HG03135 (cell line): Measurements from ENCODE around the gene APCDD1.
"Not testable (repeated sequence)": the region's sequence is repeated elsewhere in the genome, so short reads cannot be mapped to it uniquely, and the experiment has no call there.

Experiments used
- ATAC-seq: cut with Tn5 transposase; IDR thresholded peaks from one replicate; pipeline ENCODE4 v1.9.1; 2021; ENCODE audit warnings: mild to moderate bottlenecking, moderate library complexity; ENCODE audit not compliant: unreplicated experiment

The APCDD1 gene

DNA sequence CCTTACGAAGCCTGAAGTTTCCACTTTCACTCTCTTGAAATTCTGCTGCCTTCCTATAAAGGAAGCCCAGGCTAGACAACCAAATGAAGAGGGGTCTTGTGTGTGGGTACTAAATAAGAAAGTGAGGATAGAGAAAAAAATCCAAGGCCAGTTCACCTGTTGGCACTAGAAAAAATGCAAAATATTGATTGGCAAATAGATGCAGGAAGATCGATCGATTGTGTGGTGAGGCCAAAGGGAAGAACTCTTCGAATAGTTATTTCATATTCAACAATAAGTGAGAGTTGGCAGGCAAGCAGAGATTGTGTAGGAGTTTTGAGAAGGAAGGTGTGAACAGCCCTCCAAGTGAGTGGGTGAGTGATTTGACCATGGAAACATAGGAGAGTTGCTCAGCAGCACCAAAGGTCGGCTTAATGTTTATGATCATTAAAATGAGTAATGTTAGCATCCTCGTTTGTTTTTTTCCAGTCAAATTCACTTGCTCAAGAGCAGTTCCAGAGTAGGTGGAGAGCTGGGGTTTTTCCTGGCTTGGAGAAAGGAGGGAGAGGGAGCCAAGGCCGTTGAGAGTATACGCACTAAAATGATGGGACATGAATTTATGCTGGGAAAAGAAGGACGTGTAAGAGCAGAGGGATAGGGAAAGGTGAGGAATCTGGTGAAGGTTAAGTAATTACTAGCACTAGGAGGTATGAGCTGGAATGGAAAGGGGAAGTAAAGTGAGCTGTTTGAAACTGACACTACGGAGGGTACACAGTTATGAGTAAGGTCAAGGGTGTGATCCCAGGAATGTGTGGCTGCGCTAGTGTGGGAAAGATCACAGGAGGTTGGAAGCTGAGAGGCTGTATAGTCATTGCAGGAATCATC is 70.3 kb downstream of the APCDD1 start:
- ATAC-seq = no peak

- ATAC-seq = no peak
These were observed 70.9 kb downstream of the APCDD1 start for GRCh38 chr18:10525371-10525691.

- ATAC-seq = peak; percentile 79
These were observed 71.5 kb downstream of the APCDD1 start, which contains the start of gene NAPG for GRCh38 chr18:10525697-10526560. Gene NAPG, plus strand, starts transcription at chr18:10526027. Its CDS starts 76 bp downstream, at chr18:10526103.

GRCh38 chr18:10526561-10526949 is 72.1 kb downstream of the APCDD1 start:
- peak; percentile 11 for ATAC-seq

- ATAC-seq = no peak
These were observed 74.0 kb downstream of the APCDD1 start for GRCh38 chr18:10528439-10528838.

DNA sequence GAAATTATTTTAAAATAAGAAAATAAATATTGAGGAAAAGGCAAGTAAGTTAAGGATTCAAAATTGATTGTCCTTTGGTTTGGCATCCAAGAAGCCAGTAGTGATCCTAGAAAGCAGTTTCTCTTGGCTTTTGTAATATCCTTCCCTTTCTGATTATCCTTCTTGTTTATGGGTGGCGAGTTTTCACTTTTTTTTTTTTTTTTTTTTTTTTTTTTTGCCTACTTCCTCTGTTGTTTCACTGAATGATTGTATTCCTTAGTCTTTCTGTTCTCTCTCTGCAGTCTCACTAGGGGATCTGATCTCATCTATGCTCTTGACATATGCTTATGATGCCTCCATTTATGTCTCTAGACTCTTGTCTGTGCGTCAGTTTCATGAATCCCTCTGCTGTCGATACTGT is 75.6 kb downstream of the APCDD1 start:
- no peak for ATAC-seq

GRCh38 chr18:10530852-10531251 is 76.4 kb downstream of the APCDD1 start:
- ATAC-seq = no peak

- no peak for ATAC-seq
These were observed 78.7 kb downstream of the APCDD1 start for GRCh38 chr18:10533111-10533510.

GRCh38 chr18:10536280-10536679 is 81.8 kb downstream of the APCDD1 start:
- no peak for ATAC-seq

DNA sequence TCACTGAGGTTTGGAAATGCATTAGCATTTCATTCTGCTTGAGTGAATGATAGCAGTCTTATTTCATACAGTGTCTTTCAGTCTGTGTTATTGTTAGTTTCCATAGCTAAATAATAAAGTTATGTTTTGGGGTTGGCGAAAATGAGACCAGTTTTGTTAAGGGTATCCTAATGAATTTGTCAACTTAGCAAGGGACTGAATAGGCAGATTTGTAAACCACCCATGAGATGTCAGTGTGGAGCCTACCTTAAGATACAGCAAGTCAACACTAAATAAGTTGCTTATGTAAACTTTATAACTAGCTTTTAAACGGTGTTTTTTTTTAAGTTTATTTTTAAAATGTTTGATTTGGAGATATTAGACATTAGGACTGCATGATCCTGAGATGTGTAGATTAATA is 83.3 kb downstream of the APCDD1 start:
- ATAC-seq = no peak

DNA sequence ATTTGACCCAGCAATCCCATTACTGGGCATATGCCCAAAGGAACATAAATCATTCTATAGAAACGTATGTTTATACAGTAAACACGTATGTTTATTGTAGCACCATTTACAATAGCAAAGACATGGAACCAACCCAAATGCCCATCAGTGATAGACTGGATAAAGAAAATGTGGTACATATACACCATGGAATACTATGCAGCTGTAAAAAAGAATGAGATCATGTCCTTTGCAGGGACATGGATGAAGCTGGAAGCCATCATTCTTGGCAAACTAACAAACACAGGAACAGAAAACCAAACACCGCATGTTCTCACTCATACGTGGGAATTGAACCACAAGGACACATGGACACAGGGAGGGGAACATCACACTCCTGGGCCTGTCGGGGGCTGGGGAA is 84.7 kb downstream of the APCDD1 start:
- not testable (repeated sequence) for ATAC-seq
